ENCODE data around the gene PRRT1B. TPM values are rescaled to one million over a fixed set of nuclear protein-coding genes. Genes with fewer than 3 reads are reported as not detected.

Gene PRRT1B
- total RNA-seq, 1 donor from 2014 or later: not detected

DNA sequence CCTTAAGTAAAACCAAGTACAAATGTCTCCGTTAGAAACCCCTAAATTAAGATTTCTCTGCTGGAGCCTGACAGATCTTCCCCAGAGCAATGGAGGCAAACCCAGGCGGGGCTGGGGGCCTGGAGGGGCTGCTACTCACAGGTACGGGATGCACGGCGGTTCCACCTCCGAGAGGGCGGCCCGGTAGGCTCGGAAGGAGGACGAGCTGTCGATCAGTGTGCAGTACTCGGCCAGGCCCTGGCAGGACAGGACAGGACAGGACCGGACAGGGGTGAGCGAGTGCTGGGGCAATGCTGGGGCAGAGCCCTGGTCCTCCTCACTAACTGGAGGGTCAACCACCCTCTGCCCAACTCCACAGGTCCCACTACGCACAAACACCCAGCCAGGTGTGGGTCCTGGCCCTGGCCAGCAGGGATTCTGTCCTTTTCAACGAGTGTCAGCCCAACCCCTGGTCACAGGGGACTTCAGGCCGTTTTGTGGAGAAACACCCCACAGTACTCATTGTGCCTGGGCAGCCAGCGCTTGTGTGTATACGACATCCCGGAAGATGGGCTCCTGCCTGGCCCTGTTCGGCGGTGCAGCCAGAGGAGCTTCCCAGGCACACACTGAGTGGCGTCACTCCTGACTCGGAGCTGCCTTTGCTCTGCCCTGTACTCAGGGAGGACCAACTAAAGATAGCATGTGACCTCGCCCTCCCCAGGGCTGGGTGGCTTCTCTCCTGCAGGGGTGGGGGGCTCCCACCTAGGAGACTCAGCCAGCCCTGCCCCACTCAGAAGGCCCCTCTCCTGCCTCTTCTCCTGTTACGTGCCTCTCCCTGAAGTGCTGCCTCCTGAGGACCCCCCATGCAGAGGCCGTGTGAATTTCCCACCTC lies 37.4 kb downstream of the PRRT1B start:
- no peak overlapping the region for H3K4me3 Mint-ChIP-seq
- intact Hi-C loops (cut with micrococcal nuclease): no loop called here
- peaks cover 49% of the 10 kb centered on the region for H3K4me1 Mint-ChIP-seq (ENCODE audit: low read depth)
- peaks cover 44% of the 10 kb centered on the region for H3K36me3 Mint-ChIP-seq (ENCODE audit: low read depth)
- no peak for DNase-seq (ENCODE audit: low spot score)
- H3K27ac Mint-ChIP-seq: no peak overlapping the region
- no peaks in the 10 kb centered on the region for H3K27me3 Mint-ChIP-seq (ENCODE audit: insufficient read depth)
- no peaks in the 10 kb centered on the region for H3K9me3 Mint-ChIP-seq

DNA sequence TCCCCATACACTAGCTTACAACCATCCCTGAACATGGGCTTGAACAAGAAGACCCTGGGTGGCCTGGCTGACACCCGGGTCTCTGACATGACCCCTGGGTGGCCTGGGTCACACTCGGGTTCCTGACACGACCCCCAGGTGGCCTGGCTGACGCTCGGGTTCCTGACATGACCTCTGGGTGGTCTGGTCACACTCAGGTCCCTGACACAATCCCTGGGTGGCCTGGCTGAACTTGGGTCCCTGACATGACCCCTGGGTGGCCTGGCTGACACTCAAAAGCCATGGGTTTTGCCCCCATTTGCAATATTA lies 38.0 kb downstream of the PRRT1B start:
- intact Hi-C loops (cut with micrococcal nuclease): no loop called here
- Mint-ChIP-seq H3K9me3 (no peaks in the 10 kb centered on the region), H3K27ac (no peak overlapping the region), H3K4me3 (no peak overlapping the region), H3K27me3 (ENCODE audit: insufficient read depth) (no peaks in the 10 kb centered on the region), H3K36me3 (ENCODE audit: low read depth) (peaks cover 45% of the 10 kb centered on the region), H3K4me1 (ENCODE audit: low read depth) (peaks cover 49% of the 10 kb centered on the region)
- no peak for DNase-seq (ENCODE audit: low spot score)

DNA sequence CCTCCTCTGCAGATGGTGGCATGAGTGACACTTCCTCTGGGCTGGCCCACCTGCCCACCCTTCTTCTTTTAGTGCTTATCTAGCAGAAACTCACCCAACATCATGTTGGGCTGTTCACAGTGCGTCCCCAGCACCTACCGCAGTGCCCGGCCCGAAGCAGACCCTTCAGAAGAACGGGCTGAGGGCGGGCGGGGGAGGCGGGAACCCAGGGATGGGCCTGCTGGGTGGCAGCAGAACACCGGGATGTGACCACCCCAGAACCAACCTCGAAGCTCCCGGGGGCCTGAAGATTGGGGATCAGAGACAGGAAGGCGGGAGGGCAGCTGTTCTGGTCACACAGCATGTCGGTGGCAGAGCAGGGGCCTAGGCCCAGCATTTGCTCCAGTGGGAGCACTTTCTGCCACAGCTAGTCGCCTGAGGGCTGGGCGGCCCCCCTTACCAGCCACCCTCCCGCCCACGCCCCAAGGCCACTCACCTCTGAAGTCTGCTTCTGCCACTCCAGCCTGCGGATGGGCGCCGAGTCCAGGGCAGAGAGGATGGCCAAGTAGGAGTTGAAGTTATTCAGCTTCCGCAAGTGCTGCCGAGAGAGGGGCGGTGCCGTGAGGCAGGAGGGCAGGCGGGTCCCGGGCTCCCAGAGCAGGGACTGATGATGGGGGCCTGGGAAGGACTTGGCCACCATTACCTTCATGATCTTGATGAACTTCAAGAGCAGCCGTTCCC lies 38.7 kb downstream of the PRRT1B start:
- Mint-ChIP-seq H3K4me3 (no peak overlapping the region), H3K9me3 (no peaks in the 10 kb centered on the region), H3K27ac (no peak overlapping the region), H3K36me3 (ENCODE audit: low read depth) (peaks cover 45% of the 10 kb centered on the region), H3K4me1 (ENCODE audit: low read depth) (peaks cover 45% of the 10 kb centered on the region), H3K27me3 (ENCODE audit: insufficient read depth) (no peaks in the 10 kb centered on the region)
- intact Hi-C loops (cut with micrococcal nuclease): no loop called here
- DNase-seq (ENCODE audit: low spot score): no peak

DNA sequence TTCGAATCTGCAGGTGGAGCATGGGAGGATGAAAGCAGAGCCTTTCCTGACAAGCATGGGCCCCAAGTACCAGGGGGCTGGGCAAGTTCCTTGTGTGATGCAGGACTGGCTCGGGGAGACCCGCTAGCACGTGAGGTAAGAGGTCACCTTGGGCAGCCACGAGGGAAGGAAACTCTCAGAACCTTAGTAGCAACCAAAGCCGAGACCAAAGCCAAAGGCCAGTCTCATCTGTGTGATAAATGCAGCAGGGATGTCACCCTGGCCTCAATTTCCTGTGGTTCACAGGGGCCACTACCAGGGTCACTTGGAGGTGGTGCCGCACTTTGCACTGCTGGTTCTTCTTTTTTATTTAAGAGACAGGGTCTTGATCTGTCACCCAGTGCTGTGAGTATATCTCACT lies 39.5 kb downstream of the PRRT1B start:
- H3K4me1 Mint-ChIP-seq (ENCODE audit: low read depth): peaks cover 37% of the 10 kb centered on the region
- intact Hi-C loops (cut with micrococcal nuclease): no loop called here
- no peak for DNase-seq (ENCODE audit: low spot score)
- H3K4me3 Mint-ChIP-seq: peak overlapping the region; percentile 51
- peaks cover 40% of the 10 kb centered on the region for H3K36me3 Mint-ChIP-seq (ENCODE audit: low read depth)
- peak overlapping the region; percentile 92 for H3K27ac Mint-ChIP-seq
- H3K9me3 Mint-ChIP-seq: no peaks in the 10 kb centered on the region
- no peaks in the 10 kb centered on the region for H3K27me3 Mint-ChIP-seq (ENCODE audit: insufficient read depth)

DNA sequence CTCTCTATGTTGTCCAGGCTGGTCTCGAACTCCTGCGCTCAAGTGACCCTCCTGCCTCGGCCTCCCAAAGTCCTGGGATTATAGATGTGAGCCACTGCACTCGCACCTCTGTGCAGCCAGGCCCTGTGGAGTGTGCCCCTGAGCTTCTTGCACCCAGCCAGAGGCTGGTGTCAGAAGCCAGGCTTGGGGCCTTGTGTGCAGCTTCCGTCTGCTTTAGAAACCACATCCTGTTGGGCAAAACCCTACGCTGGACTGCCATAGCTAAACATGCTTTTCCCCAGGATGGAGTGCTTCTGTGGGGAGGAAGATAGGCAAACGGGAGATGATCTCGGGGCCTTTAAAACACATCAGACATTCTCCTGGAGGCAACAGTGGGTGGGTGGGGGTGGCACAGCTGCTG lies 40.1 kb downstream of the PRRT1B start:
- intact Hi-C loops (cut with micrococcal nuclease): no loop called here
- DNase-seq (ENCODE audit: low spot score): peak; percentile 62
- H3K9me3 Mint-ChIP-seq: no peaks in the 10 kb centered on the region
- H3K27me3 Mint-ChIP-seq (ENCODE audit: insufficient read depth): no peaks in the 10 kb centered on the region
- H3K36me3 Mint-ChIP-seq (ENCODE audit: low read depth): peaks cover 43% of the 10 kb centered on the region
- H3K27ac Mint-ChIP-seq: peak overlapping the region; percentile 92
- peaks cover 37% of the 10 kb centered on the region for H3K4me1 Mint-ChIP-seq (ENCODE audit: low read depth)
- H3K4me3 Mint-ChIP-seq: peak overlapping the region; percentile 51

DNA sequence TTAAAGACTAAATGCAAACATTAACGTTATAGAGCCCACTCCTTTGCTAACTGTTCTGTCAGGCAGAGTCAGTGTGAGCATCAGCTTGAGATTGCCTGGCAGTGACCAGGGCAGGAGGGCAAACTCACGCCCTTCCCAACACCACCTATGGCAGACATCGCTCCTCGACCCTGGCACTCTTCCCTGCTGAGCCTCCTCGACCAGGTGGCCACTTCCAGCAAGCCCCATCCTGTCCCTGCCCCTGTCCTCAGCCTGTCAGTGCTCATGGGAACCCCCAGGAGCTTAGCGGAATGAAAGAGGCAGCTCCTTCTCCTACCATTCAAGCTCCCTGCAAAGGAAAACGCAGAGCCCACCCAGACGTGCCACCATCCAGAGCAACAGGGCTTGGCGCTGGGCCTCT lies 42.0 kb downstream of the PRRT1B start:
- peak overlapping the region; percentile 8 for H3K4me3 Mint-ChIP-seq
- no peaks in the 10 kb centered on the region for H3K9me3 Mint-ChIP-seq
- peak overlapping the region; percentile 92 for H3K27ac Mint-ChIP-seq
- intact Hi-C loops (cut with micrococcal nuclease): no loop called here
- peaks cover 53% of the 10 kb centered on the region for H3K4me1 Mint-ChIP-seq (ENCODE audit: low read depth)
- H3K36me3 Mint-ChIP-seq (ENCODE audit: low read depth): peaks cover 45% of the 10 kb centered on the region
- no peak for DNase-seq (ENCODE audit: low spot score)
- H3K27me3 Mint-ChIP-seq (ENCODE audit: insufficient read depth): no peaks in the 10 kb centered on the region

DNA sequence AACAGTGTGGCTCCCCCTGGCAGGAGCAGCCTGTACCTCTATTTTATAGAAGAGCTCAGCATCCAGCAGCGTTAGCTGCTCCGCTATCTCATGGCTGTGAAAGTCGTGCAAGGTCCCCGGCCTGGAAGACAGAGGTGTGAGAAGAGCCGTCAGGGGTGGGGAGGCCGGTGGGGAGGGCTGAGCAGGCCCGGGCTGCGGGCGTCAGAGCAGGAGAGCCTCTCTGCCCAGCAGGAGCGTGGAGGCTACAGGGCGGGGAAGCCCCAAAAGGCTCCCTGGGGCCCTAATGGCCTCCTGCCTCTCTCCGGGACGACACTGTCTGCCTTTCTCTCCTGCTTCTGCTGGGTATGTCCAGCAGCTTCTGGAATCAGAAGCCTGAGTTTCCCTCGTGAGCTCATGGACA lies 42.6 kb downstream of the PRRT1B start:
- no peaks in the 10 kb centered on the region for H3K9me3 Mint-ChIP-seq
- H3K27ac Mint-ChIP-seq: no peak overlapping the region
- peaks cover 53% of the 10 kb centered on the region for H3K4me1 Mint-ChIP-seq (ENCODE audit: low read depth)
- H3K4me3 Mint-ChIP-seq: no peak overlapping the region
- intact Hi-C loops (cut with micrococcal nuclease): no loop called here
- H3K36me3 Mint-ChIP-seq (ENCODE audit: low read depth): peaks cover 46% of the 10 kb centered on the region
- no peaks in the 10 kb centered on the region for H3K27me3 Mint-ChIP-seq (ENCODE audit: insufficient read depth)
- DNase-seq (ENCODE audit: low spot score): no peak

DNA sequence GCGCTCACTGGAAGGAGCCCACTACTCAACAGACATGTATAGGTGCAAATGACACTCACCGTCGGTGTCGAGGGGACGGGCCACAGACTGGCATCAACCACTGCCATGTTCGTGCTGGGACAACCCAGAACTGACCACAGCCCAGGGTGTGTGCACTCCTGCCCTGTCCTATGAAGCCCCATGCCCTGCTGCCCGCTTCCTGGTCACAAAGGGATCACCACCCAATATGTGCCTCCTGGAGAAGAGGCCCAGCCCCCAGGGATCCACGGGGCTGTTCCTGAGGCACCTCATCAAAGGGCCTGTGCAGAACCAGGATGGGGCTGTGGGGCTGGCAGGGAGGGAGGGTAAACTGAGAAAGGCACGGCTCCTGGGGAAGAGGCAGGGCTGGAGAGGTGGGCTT lies 43.1 kb downstream of the PRRT1B start:
- intact Hi-C loops (cut with micrococcal nuclease): no loop called here
- peaks cover 53% of the 10 kb centered on the region for H3K4me1 Mint-ChIP-seq (ENCODE audit: low read depth)
- no peak overlapping the region for H3K4me3 Mint-ChIP-seq
- no peaks in the 10 kb centered on the region for H3K27me3 Mint-ChIP-seq (ENCODE audit: insufficient read depth)
- no peak for DNase-seq (ENCODE audit: low spot score)
- H3K27ac Mint-ChIP-seq: peak overlapping the region; percentile 29
- peaks cover 46% of the 10 kb centered on the region for H3K36me3 Mint-ChIP-seq (ENCODE audit: low read depth)
- H3K9me3 Mint-ChIP-seq: no peaks in the 10 kb centered on the region

DNA sequence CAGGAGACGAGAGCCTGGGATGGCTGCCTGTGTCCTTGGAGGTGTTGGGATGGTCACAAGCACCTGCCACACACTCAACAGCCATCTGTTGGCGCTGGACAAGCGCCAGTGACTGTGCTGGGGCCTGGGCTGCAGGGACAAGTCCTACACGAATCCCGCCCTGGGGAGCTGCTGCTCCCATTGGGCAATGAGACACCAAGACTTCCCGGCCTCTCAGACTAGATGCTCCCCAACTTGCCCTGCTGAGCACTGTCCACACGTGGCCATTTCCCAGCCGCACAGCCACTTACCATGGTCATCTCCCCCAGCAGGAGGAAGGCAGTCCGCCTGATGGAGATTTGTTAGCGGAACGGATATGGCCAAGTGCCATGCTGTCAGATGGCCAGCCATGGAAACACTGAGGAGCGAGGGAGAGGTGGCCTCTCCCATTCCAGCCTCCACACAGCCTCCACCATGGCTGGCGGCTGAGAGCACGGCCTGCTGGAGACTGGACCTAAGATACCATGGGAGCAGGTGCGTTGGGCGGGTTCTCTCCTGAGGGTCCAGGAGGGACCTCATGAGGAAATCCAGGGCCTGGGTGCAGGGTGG lies 43.9 kb downstream of the PRRT1B start:
- Mint-ChIP-seq H3K9me3 (no peaks in the 10 kb centered on the region), H3K4me1 (ENCODE audit: low read depth) (peaks cover 53% of the 10 kb centered on the region), H3K4me3 (no peak overlapping the region), H3K36me3 (ENCODE audit: low read depth) (peaks cover 42% of the 10 kb centered on the region), H3K27me3 (ENCODE audit: insufficient read depth) (no peaks in the 10 kb centered on the region), H3K27ac (peak overlapping the region; percentile 48)
- intact Hi-C loops (cut with micrococcal nuclease): no loop called here
- no peak for DNase-seq (ENCODE audit: low spot score)

DNA sequence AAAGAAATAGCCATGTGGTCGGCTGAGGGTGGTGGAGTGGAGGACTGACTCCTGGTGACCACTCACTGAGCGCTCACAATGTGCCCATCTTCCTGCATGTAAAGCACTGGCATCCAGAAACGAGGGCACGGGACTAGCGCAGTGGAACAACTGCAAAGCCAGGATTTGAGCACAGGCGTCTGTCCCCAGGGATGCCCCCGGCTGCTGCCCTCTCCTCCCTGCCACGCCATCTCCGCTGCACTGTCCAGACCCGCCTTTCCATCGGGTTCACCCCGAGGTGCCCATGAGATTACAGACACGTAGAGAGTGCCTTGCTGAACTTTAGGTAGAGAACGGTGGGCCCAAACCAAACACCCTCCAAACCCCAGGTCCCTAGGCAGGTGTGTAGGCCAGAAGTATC lies 44.7 kb downstream of the PRRT1B start:
- no peaks in the 10 kb centered on the region for H3K9me3 Mint-ChIP-seq
- H3K27me3 Mint-ChIP-seq (ENCODE audit: insufficient read depth): no peaks in the 10 kb centered on the region
- no peak overlapping the region for H3K4me3 Mint-ChIP-seq
- DNase-seq (ENCODE audit: low spot score): no peak
- peak overlapping the region; percentile 81 for H3K27ac Mint-ChIP-seq
- peaks cover 40% of the 10 kb centered on the region for H3K36me3 Mint-ChIP-seq (ENCODE audit: low read depth)
- H3K4me1 Mint-ChIP-seq (ENCODE audit: low read depth): peaks cover 49% of the 10 kb centered on the region
- intact Hi-C loops (cut with micrococcal nuclease): loop anchor here (5.0 kb wide), 2 partner anchors 52 to 77 kb away; no protein-coding TSS in a partner anchor

DNA sequence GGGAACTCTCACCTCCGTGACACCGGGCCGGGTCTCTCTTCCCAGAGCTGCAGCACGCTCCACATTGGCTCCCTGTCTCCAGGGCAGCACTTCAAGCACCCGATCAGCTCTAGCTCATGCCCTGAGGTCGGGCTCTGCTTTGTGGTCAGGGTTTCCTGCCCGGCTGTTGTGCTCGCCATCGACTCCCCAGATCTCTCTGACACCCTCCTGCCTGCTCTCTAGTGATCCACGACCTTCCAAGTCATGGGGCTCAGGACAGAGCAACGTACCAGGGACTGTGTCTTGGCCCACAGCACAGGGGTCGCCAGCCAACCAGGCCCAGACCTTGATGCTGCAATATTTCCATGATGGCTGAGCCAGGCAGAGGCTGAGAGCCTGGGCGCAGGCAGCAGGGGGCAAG lies 45.1 kb downstream of the PRRT1B start:
- Mint-ChIP-seq H3K27ac (peak overlapping the region; percentile 81), H3K4me3 (no peak overlapping the region)
- peak; percentile 11 for DNase-seq (ENCODE audit: low spot score)

DNA sequence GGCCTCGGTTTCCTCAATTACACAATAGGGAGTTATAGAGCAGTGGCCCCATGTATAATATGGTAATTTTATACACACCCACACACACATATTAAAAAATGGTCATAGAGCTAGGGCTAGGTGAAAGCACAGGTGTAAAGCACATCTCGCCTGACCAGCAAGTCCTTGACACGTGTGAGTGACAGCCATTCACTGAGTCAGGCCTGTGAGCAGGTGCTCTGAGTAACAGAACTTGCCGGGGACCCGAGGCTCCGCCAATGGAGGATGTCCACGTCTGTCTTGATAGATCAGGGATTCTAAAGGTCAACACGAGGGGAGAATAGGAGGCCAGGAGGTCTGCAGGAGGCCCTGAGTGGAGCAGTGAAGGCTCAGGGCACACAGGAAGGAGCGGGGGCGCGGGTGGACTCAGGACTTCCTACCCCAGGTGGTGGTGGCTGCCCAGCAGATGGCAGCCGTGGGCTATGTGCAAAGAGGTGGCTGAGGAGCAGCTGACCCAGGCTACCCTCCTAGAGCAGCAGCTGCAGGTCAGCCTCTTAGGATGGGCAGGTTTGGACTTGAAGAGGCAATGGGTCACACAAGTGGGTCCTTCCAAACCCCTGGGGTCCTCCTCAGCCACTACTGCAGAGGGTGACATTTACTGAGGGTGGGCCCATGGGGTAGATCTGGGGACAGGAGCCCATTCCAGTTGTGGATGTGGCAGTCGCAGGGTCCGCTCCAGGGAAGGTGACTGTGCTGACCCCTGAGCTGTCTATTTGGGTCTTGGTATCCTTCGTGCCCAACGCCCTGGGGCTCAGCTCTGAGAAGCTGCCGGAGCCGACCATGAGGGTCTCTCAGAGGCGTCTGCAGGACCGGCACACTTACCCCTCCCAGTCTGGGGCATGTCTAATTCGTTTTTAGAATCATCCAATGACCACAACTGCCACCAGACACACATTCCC lies 45.9 kb downstream of the PRRT1B start:
- Mint-ChIP-seq H3K4me1 (ENCODE audit: low read depth) (peaks cover 37% of the 10 kb centered on the region), H3K9me3 (no peaks in the 10 kb centered on the region), H3K27me3 (ENCODE audit: insufficient read depth) (no peaks in the 10 kb centered on the region), H3K4me3 (no peak overlapping the region), H3K27ac (peak overlapping the region; percentile 81), H3K36me3 (ENCODE audit: low read depth) (peaks cover 42% of the 10 kb centered on the region)
- intact Hi-C loops (cut with micrococcal nuclease): loop anchor here (1.0 to 5.0 kb wide), 6 partner anchors 38 to 156 kb away; no protein-coding TSS in a partner anchor
- DNase-seq (ENCODE audit: low spot score): peak; percentile 63

More for the DNA sequence above, 45.1 kb downstream of the PRRT1B start:
- H3K36me3 Mint-ChIP-seq (ENCODE audit: low read depth): peaks cover 38% of the 10 kb centered on the region
- intact Hi-C loops (cut with micrococcal nuclease): loop anchor here (5.0 kb wide), 2 partner anchors 52 to 77 kb away; no protein-coding TSS in a partner anchor
- H3K9me3 Mint-ChIP-seq: no peaks in the 10 kb centered on the region
- no peaks in the 10 kb centered on the region for H3K27me3 Mint-ChIP-seq (ENCODE audit: insufficient read depth)
- peaks cover 44% of the 10 kb centered on the region for H3K4me1 Mint-ChIP-seq (ENCODE audit: low read depth)
